T47D (cell line): ENCODE measurements around the gene PCGF1.
A peak's percentile ranks its signal among the peaks of the same experiment; 100 is the strongest.

Experiments
- DNase-seq, 2 experiments: peaks; one replicate each; pipeline versions ENCODE4 v3.0.0 to v3.0.0-alpha.2; 2011 to 2012; ENCODE audit warnings: low read depth in 1 of 2, low spot score in 1 of 2
- JUND ChIP-seq: IDR thresholded peaks from 2 replicates; pipeline ENCODE4 v1.6.1; 2012; ENCODE audit warnings: low read depth
- in situ Hi-C: cut with HindIII; loops from 2 replicates; pipeline ENCODE4 v1.10.0; 2016; ENCODE audit warnings: low sequenced_read_pairs, low pct_unique_long_range_greater_than_20kb

PCGF1 gene

DNA sequence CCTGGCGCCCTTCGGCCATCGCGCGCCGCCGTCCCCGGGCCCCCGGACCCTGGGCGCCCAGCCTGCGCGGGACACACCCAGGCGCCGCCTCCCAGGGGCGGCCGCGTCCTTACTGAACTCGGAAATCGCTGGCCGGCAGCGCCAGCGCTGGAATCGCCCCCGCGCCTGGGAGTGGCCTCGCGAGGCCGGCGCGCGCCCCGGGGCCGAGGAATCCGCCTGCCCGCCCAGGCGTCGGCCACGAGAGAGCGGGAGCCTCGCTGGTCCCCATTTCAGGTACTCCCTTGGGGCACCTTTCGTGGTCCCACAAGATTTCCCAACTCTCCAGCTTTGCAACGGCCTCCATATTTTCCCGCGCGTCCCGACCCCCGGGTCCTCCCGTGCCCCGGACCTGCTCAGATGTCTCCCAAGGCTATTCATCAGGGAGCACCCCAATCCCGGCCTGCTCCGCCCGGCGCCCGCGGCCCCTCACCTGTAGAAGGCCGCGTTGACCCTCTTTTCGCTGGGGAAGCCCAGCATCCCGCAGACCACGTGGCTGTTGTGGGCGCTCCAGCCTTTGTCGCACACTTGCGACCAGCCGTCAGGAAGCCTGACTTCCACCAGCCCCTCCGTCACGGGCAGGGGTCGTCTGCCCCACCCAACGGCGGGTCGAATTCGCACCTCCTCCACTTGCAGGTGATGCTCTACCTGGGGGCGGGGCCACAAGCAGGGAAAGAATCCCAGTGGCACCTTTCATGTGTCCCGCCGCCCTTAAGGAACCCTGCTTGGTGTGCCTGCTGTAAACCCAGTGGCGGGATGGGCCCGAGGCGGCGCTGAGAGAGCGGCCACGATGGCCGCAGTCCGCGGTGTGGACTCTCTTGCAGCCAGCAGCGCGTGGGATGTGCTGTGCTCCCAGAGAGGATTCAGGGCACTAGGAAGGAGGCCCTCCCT is 41.7 kb upstream of the PCGF1 start:
- no peak for TF ChIP-seq JUND
- DNase-seq, result peak; percentile 59 to 67
- in situ Hi-C loops, result no loop called here

DNA sequence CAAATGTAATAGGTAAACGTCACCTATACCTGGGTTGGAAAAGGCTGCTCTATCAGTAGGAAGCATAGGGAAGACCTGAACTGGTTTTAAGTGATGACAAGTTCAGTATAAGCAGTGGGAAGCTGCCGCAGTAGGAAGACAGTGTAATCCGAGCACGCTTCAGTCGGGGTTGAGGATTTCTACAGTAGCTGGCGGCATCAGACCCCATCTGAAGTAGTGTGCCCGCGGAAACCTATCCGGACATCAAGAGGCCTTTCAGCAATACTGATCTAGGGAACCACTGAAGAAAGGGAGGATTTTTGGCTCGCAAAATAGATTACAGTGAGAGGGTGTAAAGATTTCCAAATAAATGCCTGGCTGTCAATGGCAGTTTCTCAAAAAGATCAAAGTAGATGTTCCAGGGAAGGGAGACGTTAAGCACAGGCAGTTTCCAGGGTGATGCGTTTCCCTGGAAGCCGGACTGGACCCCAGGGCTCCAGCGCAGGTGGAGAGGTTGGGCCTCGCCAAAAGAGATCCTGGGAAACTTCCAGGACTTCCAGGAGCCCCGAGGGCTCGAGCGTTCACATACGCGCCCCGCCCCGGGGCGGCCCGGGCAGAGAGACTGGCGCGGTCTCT is 40.9 kb upstream of the PCGF1 start:
- TF ChIP-seq JUND, result no peak
- in situ Hi-C loops, result no loop called here
- DNase-seq, result no peak

DNA sequence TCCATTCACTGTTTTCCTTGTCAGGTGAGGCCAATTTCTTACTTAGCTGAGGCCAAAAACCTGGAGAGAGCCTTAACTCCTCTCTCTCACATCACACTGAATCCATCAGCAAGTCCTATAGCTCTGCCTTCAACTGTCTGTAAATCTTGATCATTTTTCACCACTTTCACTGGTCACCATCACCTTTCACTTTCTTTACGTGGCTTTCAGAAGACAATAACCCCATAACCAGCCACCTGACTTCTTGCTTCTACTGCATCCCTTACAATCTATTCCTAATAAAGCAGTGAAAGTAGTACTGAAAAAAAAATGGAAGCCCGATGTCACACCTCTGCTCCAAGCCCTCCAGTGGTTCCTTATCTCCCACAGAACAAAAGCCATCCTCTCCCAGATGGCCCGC is 38.5 kb upstream of the PCGF1 start:
- DNase-seq, result no peak
- in situ Hi-C loops, result no loop called here
- TF ChIP-seq JUND, result no peak

DNA sequence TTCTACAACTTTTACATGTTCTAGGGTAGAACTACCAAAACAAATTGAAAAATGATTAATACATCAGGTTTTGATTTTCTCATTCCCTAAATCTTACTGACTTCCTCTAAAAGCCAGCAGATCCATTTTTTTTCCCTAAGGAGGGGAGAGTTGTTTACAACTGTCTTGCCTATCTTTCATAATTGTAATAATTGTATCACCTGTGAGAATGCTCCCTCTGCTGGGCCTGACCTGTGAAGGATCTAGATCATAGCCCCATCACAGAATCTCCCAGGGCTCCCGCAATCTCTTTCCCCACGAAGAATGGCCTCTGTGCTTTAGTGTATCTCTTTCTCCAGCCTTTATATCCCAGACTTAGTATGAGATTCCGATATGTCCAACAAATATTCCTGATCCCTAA is 37.1 kb upstream of the PCGF1 start:
- in situ Hi-C loops, result no loop called here
- no peak for TF ChIP-seq JUND
- no peak for DNase-seq

DNA sequence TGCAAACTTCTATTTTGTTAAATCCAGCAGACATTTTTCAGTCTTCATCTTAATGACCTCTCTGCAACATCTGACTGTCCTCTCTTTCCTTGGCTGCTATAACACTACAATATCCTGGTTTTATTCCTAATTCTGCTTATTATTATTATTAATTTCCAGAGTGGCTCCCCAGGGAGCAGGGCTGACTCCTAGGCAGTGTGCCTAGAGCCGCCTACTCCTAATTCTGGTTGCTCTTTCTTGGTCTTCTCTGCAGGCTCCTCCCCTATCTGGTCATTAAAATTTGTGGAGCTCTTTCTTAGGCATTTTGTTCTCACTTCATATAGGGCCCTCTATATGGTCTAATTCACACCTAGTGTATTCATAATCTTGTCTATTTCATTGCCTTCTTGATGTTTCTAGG is 35.5 kb upstream of the PCGF1 start:
- no peak for TF ChIP-seq JUND
- DNase-seq, result no peak
- in situ Hi-C loops, result no loop called here

DNA sequence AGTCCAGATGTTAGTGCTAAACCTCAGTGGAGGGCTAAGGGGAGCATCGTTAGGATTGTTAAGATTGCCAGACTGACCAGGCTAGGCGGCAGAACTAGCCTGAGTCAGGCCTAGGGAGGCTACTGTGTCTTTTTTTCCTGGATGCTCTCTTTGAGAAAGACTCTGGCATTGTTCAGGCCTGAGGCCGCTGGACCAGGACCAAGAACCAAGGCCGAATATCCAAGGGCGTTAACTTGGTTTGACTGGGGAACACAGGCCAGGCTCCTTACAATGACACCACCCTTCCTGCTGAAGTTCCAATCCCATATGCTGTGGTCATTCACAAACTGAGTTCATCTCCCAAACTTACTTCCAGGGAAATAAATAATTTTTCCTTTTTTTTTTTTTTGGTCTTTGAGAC is 32.8 kb upstream of the PCGF1 start:
- TF ChIP-seq JUND, result no peak
- DNase-seq, result no peak
- in situ Hi-C loops, result no loop called here

DNA sequence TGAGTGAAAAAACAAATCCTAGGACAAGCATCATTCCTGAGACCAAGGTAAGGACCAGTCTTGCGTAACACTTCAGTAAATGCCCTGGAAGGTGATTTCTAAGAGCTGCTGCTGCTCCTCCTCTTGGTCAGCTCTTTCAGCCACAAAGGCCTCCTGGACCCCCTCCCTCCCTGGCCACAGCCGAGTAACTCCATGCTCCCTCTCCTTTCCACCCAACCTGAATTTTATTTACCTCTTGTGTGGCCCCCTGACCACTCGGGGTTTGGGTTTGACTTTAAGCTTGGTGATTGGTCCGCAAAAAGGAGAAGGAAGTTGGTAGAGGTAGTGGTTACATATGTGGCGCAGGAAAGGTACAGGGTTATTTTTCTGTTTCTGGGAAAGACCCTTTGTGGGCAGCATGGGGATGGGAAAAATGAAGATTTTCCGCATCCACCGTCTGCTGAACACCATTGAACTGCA is 31.4 kb upstream of the PCGF1 start:
- TF ChIP-seq JUND, result no peak
- DNase-seq, result no peak
- in situ Hi-C loops, result no loop called here

DNA sequence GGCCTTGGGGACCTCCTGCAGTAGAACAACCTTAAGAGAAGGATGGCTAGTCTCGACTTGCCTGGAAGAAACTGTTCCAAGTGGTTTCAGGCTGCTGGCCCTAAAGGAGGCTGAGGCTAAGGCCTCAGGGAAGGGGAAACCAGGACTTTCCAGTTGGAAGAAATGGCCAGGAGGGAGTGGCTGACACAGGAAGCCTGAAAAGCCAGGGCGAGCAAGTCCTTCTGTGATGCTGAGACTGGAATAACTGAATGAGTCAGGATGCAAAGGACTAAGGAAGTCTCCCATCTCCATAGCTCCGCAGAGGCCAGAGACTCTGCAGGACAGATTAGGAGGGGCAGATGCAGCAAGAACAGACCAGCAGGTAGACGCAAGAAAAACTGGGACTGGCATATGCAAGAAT is 29.6 kb upstream of the PCGF1 start:
- DNase-seq, result no peak
- no peak for TF ChIP-seq JUND
- in situ Hi-C loops, result no loop called here

DNA sequence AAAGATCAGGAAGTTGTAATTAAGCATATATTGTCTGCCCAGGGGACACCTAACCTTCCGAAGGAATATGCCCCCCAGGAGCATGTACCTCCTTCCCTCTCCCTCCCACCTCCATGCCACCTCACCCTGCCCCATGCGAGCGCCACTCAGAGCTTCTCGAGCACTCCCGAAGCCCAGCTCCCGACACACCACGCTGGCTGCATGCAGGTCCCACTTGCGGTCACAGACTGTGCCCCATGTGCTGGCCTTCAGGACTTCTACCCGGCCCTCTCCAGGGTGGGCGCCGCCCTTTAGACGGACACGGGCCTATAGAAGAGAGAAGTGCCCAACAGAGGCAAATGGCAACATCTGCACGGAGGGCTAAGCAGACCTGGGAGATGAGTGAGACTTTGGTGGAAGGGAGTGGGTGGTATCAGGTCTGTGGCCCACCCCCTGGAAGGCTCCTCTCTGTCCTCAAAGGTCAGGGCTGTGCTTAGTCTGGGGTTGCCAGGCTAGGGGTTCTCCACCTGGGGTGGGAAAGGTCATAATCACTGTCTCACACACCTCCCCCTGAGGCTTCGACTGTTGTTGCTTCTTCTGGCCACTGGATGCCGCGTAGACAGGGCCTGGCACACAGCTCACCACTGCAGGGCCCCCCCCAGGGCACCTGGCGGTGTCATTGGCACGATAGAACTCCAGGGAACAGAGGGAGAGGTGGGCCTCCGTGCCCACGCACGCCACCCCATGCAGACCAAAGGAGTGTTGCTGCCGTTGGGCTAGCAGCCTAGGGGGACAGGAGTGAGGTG is 28.9 kb upstream of the PCGF1 start:
- in situ Hi-C loops, result no loop called here
- no peak for TF ChIP-seq JUND
- DNase-seq, result no peak

DNA sequence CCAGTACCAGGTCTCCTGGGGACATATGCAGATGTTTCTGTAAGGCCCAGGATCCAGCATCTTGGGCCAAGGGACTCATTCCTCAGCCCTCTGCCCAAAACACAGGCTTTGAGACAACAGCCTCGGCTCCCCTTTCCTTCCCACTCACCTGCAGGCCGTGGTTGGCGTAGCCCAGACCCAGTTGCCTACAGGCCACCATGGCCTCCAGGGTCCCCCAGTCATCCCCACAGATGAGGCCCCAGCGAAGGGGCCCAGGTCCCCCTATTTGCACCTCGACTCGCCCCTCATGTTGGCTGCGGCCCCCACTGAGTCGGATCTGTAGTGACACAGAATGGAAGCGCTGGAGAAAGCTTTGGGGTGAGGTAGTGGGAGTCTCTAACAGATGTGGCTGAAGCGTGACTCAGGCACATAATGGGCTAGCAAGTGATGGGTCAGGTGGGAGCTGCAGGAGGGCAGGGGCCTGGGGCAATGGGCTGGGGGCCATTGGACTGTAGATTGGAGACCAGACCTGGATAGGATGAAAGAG is 28.0 kb upstream of the PCGF1 start:
- in situ Hi-C loops, result no loop called here
- no peak for TF ChIP-seq JUND
- no peak for DNase-seq

DNA sequence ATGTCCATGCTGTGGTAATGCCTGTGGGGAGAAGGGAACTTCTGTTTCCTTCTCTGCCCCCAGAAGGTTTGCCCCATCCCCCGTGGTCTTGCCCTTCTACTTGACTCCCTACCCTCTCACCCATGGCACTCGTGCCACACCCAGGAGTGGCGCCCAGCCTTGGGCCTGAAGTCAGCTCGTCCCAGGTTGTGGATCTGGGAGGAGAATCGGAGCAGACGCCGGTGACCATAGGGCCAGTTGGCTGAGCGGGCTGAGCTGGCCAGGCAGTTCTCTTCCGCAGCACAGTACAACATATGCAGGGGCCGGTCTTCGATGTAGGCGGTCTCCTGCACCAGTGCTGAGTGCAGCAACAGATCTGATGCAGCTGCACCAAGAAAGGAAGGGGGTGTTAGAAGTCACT is 26.9 kb upstream of the PCGF1 start:
- in situ Hi-C loops, result no loop called here
- no peak for DNase-seq
- no peak for TF ChIP-seq JUND

DNA sequence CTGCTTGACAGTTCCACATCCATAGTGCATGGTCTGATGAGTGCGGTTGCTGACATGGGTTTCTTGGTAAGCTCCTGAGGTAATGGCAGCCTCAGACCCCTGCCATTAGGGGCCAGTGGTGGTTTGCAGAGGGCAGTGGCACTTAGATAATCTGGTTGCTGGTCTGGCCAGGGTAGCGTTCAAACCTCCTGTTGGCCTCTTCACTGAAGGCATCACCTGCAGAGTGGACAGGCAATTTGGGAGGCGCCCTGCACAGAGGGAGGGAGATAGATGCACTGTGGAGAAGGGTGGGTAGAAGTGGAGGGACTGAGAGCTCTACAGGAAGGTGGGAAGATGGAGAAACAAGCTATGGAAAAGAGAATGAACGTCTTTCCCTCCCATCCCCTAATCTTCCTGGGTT is 26.0 kb upstream of the PCGF1 start:
- in situ Hi-C loops, result no loop called here
- TF ChIP-seq JUND, result no peak

More for the DNA sequence above, 26.0 kb upstream of the PCGF1 start:
- no peak for DNase-seq
